ENCODE measurements around the gene WRAP73. TPM values are rescaled to one million over a fixed set of nuclear protein-coding genes. Genes with fewer than 3 reads are reported as not detected.
A peak's percentile ranks its signal among the peaks of the same experiment; 100 is the strongest.

The WRAP73 gene
- total RNA-seq, 3 donors from 2014 or later = 19.2 to 26.3 (median 21.0) TPM

DNA sequence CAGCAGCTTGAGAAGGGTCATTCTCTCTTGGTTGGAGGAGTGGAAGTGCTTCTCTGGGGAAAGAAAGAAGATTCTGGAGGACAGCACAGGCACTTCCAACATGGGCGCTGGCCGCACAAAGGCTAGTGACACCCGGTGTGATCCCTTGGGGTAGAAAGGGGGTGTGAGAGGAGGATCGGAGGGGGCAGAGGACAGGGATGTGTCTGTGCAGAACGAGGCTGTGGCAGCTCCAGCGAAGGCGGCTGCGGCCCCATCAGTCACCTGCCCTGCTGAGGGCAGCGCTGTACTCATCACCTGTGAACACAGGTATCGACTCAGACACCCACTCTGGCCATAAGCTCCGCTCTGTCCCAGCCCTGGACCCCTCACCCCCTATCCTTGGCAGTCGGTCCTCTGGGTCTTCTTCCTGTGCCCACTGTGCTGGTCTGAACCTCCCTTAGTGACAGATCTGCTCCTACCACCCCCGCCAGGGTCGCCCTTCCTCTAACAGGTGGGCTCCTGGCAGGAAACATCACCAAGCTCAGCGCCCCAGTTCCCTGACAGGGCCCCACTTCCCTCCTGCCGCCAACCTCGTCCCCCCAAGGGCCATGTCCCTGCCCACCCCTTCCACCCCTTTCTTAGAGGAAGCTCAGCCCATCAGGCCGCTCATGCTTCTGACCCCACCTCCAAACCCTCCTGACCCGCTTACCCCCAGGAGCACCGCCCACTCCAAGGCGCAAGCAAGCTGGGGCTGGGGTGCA, 22.5 kb upstream of the WRAP73 start:
- intact Hi-C loops (cut with DNase I, micrococcal nuclease) = no loop called here
- DNase-seq = peak in 2 of 3 donors; percentile 27 to 45
- Histone ChIP-seq H3K4me1 (ENCODE audit: low read depth) (peaks cover 15% of the 10 kb centered on the region), H3K36me3 (ENCODE audit: low read depth) (no peaks in the 10 kb centered on the region), H3K9me3 (no peaks in the 10 kb centered on the region), H3K4me3 (no peak overlapping the region)
- no peak for ATAC-seq
- TF ChIP-seq CTCF (IDR thresholded peaks at IDR 0.05) = no peak

GRCh38 chr1:3671371-3672180, 21.7 kb upstream of the WRAP73 start:
- peaks cover 15% of the 10 kb centered on the region for H3K4me1 ChIP-seq (ENCODE audit: low read depth)
- intact Hi-C loops (cut with DNase I, micrococcal nuclease) = no loop called here
- no peak for TF ChIP-seq CTCF (IDR thresholded peaks at IDR 0.05)
- peak; percentile 35 for ATAC-seq
- no peak overlapping the region for H3K4me3 ChIP-seq
- H3K36me3 ChIP-seq (ENCODE audit: low read depth) = no peaks in the 10 kb centered on the region
- H3K9me3 ChIP-seq = no peaks in the 10 kb centered on the region
- peak in 2 of 3 donors; percentile 33 to 57 for DNase-seq

DNA sequence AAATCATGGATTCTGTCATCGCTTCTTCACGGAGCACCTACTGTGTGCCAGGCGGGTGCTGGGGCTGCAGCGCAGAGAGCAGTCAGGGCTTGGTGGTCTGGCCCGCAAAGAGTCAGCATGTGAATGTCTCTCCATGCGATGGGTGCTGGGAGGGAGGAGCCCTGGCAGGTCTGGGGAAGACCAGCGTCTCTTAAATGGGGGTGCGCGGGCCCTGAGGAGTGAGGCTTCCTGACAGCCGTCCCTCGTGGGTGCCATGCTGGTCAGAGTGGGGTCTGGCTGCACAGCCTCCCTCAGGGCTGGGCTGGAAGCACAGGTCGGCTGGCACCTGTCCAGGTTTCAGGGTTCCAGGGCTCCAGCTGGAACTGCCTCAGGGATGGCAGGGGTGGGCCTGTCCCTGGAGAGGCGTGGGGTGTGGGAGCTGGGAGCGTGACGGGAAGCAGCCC, 20.9 kb upstream of the WRAP73 start:
- peak in 2 of 3 donors; percentile 28 to 56 for DNase-seq
- intact Hi-C loops (cut with DNase I, micrococcal nuclease) = no loop called here
- TF ChIP-seq CTCF (IDR thresholded peaks at IDR 0.05) = no peak

GRCh38 chr1:3669971-3670431, 20.1 kb upstream of the WRAP73 start:
- Histone ChIP-seq H3K36me3 (ENCODE audit: low read depth) (no peaks in the 10 kb centered on the region), H3K4me3 (no peak overlapping the region), H3K4me1 (ENCODE audit: low read depth) (peaks cover 15% of the 10 kb centered on the region), H3K9me3 (no peaks in the 10 kb centered on the region)
- ATAC-seq = no peak
- intact Hi-C loops (cut with DNase I, micrococcal nuclease) = no loop called here
- no peak for TF ChIP-seq CTCF (IDR thresholded peaks at IDR 0.05)
- DNase-seq = peak in 2 of 3 donors; percentile 15 to 32

More for the DNA sequence above, 20.9 kb upstream of the WRAP73 start:
- H3K36me3 ChIP-seq (ENCODE audit: low read depth) = no peaks in the 10 kb centered on the region
- H3K9me3 ChIP-seq = no peaks in the 10 kb centered on the region
- no peak overlapping the region for H3K4me3 ChIP-seq
- ATAC-seq = no peak
- peaks cover 15% of the 10 kb centered on the region for H3K4me1 ChIP-seq (ENCODE audit: low read depth)

DNA sequence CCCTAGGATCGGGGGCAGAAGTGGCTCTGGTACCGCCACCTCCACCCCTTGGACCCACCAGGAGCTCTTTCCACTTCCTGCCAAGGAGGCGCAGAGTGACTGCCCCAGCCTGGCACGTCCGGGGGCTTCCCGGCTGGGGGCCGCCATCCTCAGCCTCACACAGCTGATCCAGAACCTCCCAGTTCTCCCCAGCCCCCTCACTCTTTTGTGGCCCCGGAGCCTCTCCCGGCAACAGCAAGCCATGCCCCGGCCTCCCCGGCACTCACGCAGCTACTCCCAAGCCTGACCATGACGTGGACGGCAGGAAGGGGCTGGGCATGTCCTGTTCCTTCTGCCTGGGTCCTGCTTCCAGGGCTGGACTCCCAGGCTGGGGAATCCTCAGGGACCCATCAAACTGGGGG, 19.5 kb upstream of the WRAP73 start:
- no peak overlapping the region for H3K4me3 ChIP-seq
- peak in 2 of 3 donors; percentile 38 to 54 for DNase-seq
- no peak for TF ChIP-seq CTCF (IDR thresholded peaks at IDR 0.05)

More for the DNA sequence above, 19.5 kb upstream of the WRAP73 start:
- intact Hi-C loops (cut with DNase I, micrococcal nuclease) = no loop called here
- Histone ChIP-seq H3K9me3 (no peaks in the 10 kb centered on the region), H3K4me1 (ENCODE audit: low read depth) (peaks cover 14% of the 10 kb centered on the region), H3K36me3 (ENCODE audit: low read depth) (no peaks in the 10 kb centered on the region)
- no peak for ATAC-seq
